ENCODE results near the gene NCAM2.

- TF ChIP-seq CTCF (IDR thresholded peaks at IDR 0.05), result no peak
- no peak for TF ChIP-seq POLR2A (IDR thresholded peaks at IDR 0.05)
Measured at GRCh38 chr21:21341041-21341440, 342.8 kb downstream of the NCAM2 start.

All from heart left ventricle (tissue), 13 donors.